HEK293 (cell line): ENCODE data around the gene CDH23.

ENCODE experiments used
- REST ChIP-seq: fragments of 450-650 bp; formaldehyde crosslinking; IDR thresholded peaks from 2 replicates; pipeline ENCODE4 v1.5.1; 2016; ENCODE audit warnings: missing biosample characterization, missing genetic modification characterization
- ZBTB21 ChIP-seq: fragments of 450-650 bp; formaldehyde crosslinking; IDR thresholded peaks from 2 replicates; pipeline ENCODE4 v1.5.1; 2017; ENCODE audit warnings: missing biosample characterization, missing genetic modification characterization
- ZNF274 ChIP-seq, 2 experiments: fragments of 200-500 bp in 1 of 2; fragments of 450-650 bp in 1 of 2; sonication (Bioruptor generic) in 1 of 2; formaldehyde crosslinking in 1 of 2; IDR thresholded peaks; 2 replicates each; pipeline versions ENCODE4 v1.5.1 to v1.6.1; 2014 to 2016; ENCODE audit warnings: borderline replicate concordance in 1 of 2, inconsistent platforms in 1 of 2, low read length in 1 of 2, missing biosample characterization in 1 of 2, missing genetic modification characterization in 1 of 2
- ZNF777 ChIP-seq: fragments of 450-650 bp; formaldehyde crosslinking; IDR thresholded peaks from 2 replicates; pipeline ENCODE4 v1.5.1; 2017; ENCODE audit warnings: missing biosample characterization, missing genetic modification characterization, borderline replicate concordance
- TF ChIP-seq, protein P1 (sequence below): fragments of 450-650 bp; formaldehyde crosslinking; IDR thresholded peaks from 2 replicates; pipeline ENCODE4 v1.5.1; 2017; ENCODE audit warnings: missing biosample characterization, missing genetic modification characterization
- TF ChIP-seq, protein P2 (sequence below): fragments of 450-650 bp; formaldehyde crosslinking; IDR thresholded peaks from 2 replicates; pipeline ENCODE4 v1.5.1; 2016; ENCODE audit warnings: missing biosample characterization, missing genetic modification characterization
- TF ChIP-seq, protein P3 (sequence below): fragments of 450-650 bp; formaldehyde crosslinking; IDR thresholded peaks from 2 replicates; pipeline ENCODE4 v1.5.1; 2016; ENCODE audit warnings: missing biosample characterization, missing genetic modification characterization

DNA sequence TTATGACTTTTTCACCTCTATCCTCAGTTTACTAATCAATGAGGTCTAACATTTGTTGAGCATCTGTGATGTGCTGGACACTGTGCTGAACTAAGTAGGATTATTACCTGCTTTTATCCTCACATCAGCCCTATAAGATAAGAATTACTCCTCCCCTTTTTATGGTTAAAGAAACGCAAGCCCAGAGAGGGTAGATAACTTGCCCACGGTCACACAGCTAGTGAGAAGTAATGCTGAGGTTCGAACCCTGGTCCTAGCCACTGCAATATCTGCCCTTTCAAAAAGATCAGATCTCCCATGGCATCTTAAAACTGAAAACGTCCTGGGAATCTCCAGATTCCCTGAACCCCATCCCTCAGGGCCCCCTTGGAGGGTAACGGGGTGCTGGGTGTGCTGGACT lies 204.6 kb downstream of the CDH23 start:
- TF ChIP-seq, protein P1, sequence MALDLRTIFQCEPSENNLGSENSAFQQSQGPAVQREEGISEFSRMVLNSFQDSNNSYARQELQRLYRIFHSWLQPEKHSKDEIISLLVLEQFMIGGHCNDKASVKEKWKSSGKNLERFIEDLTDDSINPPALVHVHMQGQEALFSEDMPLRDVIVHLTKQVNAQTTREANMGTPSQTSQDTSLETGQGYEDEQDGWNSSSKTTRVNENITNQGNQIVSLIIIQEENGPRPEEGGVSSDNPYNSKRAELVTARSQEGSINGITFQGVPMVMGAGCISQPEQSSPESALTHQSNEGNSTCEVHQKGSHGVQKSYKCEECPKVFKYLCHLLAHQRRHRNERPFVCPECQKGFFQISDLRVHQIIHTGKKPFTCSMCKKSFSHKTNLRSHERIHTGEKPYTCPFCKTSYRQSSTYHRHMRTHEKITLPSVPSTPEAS (tag by site-specific recombination), result no peak
- TF ChIP-seq REST (no peak), ZNF274 (IDR thresholded peaks at IDR 0.05; ENCODE audit: low read length) (no peak), ZNF274 (tag by site-specific recombination; IDR thresholded peaks at IDR 0.05; ENCODE audit: borderline replicate concordance) (no peak), ZNF777 (tag by site-specific recombination) (no peak), ZBTB21 (no peak)
- TF ChIP-seq, protein P2, sequence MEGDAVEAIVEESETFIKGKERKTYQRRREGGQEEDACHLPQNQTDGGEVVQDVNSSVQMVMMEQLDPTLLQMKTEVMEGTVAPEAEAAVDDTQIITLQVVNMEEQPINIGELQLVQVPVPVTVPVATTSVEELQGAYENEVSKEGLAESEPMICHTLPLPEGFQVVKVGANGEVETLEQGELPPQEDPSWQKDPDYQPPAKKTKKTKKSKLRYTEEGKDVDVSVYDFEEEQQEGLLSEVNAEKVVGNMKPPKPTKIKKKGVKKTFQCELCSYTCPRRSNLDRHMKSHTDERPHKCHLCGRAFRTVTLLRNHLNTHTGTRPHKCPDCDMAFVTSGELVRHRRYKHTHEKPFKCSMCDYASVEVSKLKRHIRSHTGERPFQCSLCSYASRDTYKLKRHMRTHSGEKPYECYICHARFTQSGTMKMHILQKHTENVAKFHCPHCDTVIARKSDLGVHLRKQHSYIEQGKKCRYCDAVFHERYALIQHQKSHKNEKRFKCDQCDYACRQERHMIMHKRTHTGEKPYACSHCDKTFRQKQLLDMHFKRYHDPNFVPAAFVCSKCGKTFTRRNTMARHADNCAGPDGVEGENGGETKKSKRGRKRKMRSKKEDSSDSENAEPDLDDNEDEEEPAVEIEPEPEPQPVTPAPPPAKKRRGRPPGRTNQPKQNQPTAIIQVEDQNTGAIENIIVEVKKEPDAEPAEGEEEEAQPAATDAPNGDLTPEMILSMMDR, result no peak
- TF ChIP-seq, protein P3, sequence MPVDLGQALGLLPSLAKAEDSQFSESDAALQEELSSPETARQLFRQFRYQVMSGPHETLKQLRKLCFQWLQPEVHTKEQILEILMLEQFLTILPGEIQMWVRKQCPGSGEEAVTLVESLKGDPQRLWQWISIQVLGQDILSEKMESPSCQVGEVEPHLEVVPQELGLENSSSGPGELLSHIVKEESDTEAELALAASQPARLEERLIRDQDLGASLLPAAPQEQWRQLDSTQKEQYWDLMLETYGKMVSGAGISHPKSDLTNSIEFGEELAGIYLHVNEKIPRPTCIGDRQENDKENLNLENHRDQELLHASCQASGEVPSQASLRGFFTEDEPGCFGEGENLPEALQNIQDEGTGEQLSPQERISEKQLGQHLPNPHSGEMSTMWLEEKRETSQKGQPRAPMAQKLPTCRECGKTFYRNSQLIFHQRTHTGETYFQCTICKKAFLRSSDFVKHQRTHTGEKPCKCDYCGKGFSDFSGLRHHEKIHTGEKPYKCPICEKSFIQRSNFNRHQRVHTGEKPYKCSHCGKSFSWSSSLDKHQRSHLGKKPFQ, result no peak
